A204.1 (cell line): ENCODE measurements around the gene ABCC10.
"Not testable (repeated sequence)": the region's sequence is repeated elsewhere in the genome, so short reads cannot be mapped to it uniquely, and the experiment has no call there.

Source experiments
- FAIRE-seq: peaks from 2 replicates; lab custom pipeline; 2012; peaks lifted over from hg19 to GRCh38; lab: Jason Lieb, UNC

The ABCC10 gene

DNA sequence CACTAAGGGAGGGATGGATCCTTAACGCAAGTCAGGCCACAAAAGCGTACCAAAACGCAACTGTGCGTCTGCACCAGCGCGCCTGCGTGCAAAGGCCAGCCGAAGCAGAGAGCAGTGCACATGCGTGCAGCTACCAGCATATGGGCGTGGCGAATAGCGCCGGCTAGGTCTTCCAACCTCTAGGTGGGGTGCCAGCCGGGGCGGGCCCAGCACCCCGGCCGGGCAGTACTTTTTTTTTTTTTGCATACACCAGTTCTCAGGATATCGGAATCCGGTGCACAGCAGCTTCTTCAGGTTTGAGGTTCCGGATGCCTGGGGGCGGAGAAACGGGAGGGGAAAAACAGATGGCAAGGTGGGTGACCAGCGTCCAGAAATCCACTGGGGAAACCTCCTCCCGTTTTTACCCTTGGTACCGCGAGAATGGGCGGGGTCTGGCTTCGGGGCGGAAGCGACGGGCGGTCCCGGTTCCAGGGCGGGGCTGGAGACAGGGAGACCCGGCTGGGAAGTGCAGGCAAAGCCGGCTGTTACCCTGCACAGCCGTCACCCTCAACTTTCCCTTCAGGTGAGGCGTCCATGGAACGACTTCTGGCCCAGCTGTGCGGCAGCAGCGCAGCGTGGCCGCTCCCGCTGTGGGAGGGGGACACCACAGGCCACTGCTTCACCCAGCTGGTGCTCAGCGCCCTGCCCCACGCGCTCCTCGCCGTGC lies at the start of gene ABCC10:
ABCC10 (plus strand) TSS at position 136 of the 706 bp plus-strand sequence; CDS start at position 574, 438 bp downstream.
- peak; percentile 87 for FAIRE-seq

DNA sequence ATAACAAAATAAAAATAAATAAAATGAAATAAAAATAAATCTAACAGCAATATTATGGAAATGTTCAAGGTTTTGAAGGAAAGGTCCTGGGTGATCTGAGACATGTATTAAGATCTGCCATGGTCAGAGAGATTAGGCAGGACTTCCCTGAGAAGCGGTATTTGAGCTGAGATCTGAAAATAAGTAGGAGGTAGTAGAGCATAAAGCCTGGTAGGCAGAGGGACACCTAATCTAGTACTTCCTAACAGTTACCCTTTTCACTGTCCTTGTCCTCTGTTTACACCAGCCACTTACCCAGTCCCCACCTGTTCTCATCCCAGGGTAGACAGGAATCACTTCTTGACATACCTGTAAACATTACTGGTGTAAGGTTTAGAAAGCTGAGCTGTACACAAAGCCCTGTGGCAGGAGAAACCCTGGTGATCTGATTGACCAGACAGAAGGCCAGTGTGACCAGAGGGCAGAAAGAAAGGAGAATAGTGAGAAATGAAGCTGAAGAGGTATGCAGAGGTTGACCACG lies 49.6 kb upstream of the ABCC10 start:
- no peak for FAIRE-seq

GRCh38 chr6:43378631-43379030 lies 48.7 kb upstream of the ABCC10 start:
- no peak for FAIRE-seq

DNA sequence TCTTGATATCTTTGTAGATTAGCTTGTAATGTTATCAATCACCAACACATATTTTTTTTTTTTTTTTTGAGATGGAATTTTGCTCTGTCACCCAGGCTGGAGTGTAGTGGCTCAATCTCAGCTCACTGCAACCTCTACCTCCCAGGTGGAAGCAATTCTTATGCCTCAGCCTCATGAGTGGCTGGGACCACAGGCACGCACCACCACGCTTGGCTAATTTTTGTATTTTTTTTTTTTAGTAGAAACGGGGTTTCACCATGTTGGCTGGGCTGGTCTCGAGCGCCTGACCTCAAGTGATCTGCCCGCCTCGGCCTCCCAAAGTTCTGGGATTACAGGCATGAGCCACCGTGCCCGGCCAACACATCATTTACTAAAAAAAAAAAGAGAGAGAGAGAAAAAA lies 46.5 kb upstream of the ABCC10 start:
- FAIRE-seq: not testable (repeated sequence)

DNA sequence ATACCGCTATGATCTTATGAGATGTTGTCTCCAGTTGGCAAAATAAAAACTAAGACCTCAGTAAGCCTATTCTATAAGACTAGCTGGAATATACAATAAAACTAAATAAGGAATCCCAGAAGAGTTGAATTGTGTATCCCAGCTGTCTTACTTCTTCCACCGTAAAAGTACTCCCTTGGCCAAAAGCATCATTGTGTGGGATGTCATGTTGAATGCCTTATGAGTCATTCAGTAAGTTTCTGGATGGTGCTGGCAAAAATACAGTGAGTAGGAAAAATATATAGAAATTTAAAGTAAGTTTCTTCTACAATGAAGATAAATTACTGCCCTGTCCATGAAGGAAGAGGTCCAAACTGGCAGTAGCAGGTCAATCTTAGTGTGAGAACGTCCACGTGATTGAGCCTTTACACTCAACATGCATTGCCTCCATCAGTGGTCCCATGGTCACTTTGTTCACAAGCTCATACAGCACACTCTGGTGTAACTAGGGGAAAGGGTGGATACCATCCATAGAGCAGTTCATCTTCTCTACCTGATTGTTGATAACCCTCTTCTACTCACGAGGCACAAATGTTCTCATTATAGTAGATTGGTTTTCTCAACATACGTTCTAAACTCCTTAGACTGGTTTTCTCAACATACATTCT lies 44.2 kb upstream of the ABCC10 start:
- no peak for FAIRE-seq

DNA sequence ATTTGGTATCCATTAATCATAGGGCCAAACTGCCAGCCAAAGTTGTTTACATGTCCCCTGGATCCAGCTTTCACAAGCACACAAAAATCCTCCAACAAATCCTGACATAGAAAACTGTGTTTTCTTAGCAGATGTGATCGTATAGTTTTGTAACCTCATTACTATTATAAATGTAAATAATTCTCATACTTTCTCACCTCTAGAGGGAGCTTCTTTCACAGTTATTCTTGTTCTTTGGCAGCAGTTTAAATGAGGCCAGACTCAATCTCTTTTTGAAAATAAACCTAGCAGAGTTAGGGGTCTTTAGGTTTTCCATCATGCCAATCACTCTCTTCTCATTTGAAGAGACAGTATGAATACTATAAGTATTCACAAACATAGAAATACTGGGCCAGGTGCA lies 40.8 kb upstream of the ABCC10 start:
- FAIRE-seq: no peak

GRCh38 chr6:43389730-43390295 lies 37.5 kb upstream of the ABCC10 start:
- no peak for FAIRE-seq

DNA sequence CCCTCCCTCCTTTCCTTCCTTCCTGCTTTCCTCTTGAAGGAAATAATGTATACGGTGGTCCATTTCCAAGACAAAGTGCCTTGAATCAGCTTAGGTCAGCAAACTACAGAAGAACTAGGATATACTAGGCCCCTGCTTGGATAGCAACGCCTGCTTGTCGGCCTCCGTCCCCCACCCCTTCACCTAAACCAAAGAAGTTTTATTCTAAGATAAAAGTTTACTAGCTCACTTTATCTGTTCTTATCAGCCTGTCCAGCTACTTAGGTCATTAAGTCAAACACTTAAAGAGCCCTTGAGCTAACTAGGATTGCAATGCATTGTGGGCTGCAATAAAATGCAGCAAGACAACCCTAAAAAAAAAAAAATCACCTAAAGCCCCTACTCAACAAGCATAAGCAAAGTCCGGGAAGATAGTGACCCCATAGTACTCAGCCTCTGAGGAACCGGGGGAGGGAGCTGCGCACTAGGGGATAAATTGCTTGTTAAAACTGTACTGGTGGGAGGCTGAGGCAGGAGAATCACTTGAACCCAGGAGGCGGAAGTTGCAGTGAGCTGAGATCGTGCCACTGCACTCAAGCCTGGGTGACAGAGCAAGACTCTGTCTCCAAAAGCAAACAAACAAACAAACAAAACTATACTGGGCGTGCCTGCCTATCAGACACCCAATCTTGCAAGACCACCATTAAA lies 36.4 kb upstream of the ABCC10 start:
- FAIRE-seq: not testable (repeated sequence)

- no peak for FAIRE-seq
Observed at GRCh38 chr6:43391440-43392031, 35.8 kb upstream of the ABCC10 start.

DNA sequence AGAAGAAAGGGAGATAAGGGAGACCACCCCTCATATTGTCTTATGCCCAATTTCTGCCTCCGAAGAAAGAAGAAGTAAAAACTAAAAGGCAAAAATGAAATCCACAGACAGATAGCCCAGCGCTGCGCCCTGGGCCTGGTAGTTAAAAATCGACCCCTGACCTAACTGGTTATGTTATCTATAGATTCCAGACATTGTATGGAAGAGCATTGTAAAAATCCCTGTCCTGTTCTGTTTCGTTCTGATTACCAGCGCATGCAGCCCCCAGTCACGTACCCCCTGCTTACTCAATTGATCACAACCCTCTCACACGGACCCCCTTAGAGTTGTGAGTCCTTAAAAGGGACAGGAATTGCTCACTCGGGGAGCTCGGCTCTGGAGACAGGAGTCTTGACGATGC lies 34.2 kb upstream of the ABCC10 start:
- not testable (repeated sequence) for FAIRE-seq

DNA sequence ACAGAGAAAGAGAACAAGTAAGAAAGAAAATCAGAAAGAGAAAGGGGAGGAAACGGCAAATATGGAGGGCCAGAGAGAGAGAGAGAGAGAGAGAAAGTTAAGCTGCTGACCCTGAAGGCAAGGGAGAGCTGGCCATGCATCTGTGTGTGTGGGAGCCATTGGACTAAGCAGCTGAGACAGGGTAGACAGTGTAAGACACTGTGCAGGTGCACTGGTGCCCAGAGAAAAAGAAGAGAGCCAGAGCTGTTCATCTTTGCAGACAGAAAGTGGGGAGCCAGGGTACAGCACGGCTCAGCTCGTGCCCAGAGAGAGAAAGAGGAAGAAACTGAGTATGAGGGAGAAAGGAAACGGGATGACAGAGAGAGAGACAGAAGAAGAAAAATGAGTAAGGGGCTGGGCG lies 33.7 kb upstream of the ABCC10 start:
- FAIRE-seq: no peak

- no peak for FAIRE-seq
Observed at GRCh38 chr6:43394982-43395381, 32.4 kb upstream of the ABCC10 start.

GRCh38 chr6:43395776-43396175 lies 31.6 kb upstream of the ABCC10 start:
- no peak for FAIRE-seq

- FAIRE-seq: no peak
Observed at GRCh38 chr6:43396408-43397149, 30.8 kb upstream of the ABCC10 start.

- FAIRE-seq: no peak
Observed at GRCh38 chr6:43399932-43400487, 27.3 kb upstream of the ABCC10 start.

GRCh38 chr6:43401730-43402129 lies 25.6 kb upstream of the ABCC10 start:
- FAIRE-seq: no peak

GRCh38 chr6:43402820-43403219 lies 24.5 kb upstream of the ABCC10 start:
- no peak for FAIRE-seq

GRCh38 chr6:43405354-43405753 lies 22.0 kb upstream of the ABCC10 start:
- FAIRE-seq: no peak

- no peak for FAIRE-seq
Observed at GRCh38 chr6:43407296-43407695, 20.0 kb upstream of the ABCC10 start.

DNA sequence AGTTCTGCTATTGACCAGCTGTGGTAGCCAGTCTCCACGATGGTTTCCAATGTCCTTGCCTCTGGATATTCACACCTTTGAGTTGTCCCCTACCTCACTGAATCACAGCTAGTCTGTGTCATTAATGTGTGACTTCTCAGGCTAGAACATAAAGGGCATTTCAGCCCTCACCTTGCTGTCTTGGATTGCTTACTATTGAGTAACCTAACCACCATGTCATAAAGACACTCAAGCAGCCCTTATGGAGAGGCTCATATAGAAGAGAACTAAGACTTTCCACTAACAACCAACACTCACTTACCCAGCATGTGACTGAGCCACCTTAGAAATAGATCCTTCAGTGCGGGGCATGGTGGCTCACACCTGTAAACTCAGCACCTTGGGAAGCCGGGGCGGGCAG lies 19.1 kb upstream of the ABCC10 start:
- FAIRE-seq: no peak

- not testable (repeated sequence) for FAIRE-seq
Observed at GRCh38 chr6:43410776-43411175, 16.6 kb upstream of the ABCC10 start.
